Tibial artery (tissue), 4 donors: ENCODE measurements around the gene TMPRSS3.

Source experiments
- DNase-seq, 2 donors: peaks; one replicate each; pipeline ENCODE4 v3.0.0-alpha.2; 2019
- H3K27ac ChIP-seq, 2 donors: fragments of 200-600 bp; sonication (generic) in 1 of 2; 1 replicate in 1 of 2; 2 replicates in 1 of 2; pipeline ENCODE4 v1.5.1; 2018 to 2019; ENCODE audit warnings: mild to moderate bottlenecking in 1 of 2
- H3K27me3 ChIP-seq, 2 donors: fragments of 200-600 bp; sonication (generic) in 1 of 2; one replicate each; pipeline versions ENCODE4 v1.5.1 to v1.6.0; 2016 to 2019
- H3K36me3 ChIP-seq, 3 donors: fragments of 200-600 bp; sonication (generic) in 2 of 3; one replicate each; pipeline ENCODE4 v1.5.1; 2016 to 2019; ENCODE audit warnings: mild to moderate bottlenecking in 2 of 3
- H3K4me1 ChIP-seq, 4 donors: fragments of 200-600 bp; sonication (generic) in 2 of 4; 1 replicate in 3 of 4; 2 replicates in 1 of 4; pipeline ENCODE4 v1.5.1; 2016 to 2019
- H3K4me3 ChIP-seq, 2 donors: fragments of 200-600 bp; sonication (generic) in 1 of 2; 1 replicate in 1 of 2; 2 replicates in 1 of 2; pipeline ENCODE4 v1.5.1; 2018 to 2019; ENCODE audit warnings: mild to moderate bottlenecking in 2 of 2
- H3K9me3 ChIP-seq, 3 donors: fragments of 200-600 bp; sonication (generic) in 1 of 3; one replicate each; pipeline ENCODE4 v1.5.1; 2016 to 2019
- intact Hi-C: fragments of 100-400 bp; cut with DNase I; formaldehyde crosslinking; loops from one replicate; pipeline ENCODE4 v1.15.0; 2023; ENCODE audit warnings: low total_unique reads
- TF ChIP-seq, protein P1 (sequence below), 2 experiments: fragments of 200-600 bp in 1 of 2; fragments of 450-650 bp in 1 of 2; IDR thresholded peaks; one replicate each; pipeline ENCODE4 v1.5.1; 2017 to 2019; ENCODE audit warnings: antibody characterized with exemption in 2 of 2, mild to moderate bottlenecking in 1 of 2, moderate library complexity in 1 of 2

The TMPRSS3 gene

DNA sequence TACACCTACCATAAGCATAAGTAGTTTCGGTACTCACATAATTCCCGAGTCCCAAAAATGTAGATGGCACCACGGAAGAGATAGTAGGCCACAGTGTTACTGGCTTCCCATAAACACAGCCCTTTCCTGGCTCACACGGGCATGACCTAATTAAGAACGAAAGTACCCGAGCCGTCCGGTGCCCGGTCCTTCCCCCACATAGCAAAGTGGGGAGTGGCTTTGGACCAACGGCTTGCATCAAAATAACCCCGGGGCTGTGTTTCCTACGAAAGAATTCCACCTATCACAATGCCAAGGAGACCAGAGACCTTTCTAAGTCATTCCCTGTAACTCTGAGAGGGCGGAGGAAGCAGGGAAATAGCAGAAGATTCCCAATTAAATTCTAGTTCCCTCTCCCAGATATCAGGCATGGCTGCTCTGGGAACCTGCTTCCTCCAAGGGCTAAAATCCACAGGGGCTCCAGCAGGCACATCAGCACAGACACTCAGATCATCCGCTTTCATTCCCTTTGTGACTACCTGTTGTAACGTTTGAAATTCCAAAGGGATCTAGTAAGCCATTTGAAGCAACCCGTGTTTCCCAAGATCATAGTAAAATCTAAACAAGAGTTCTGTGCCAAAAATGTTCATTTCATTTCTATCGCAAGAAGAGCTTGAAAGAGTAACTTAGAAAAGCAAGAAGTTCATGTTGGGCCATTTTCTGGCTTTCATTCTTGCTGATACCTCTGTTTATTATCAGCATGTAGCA, at the start of gene TMPRSS3:
Gene TMPRSS3 (minus strand): TSS at position 148 of the 747 bp plus-strand sequence. CDS start 635 bp downstream, outside the sequence.
- H3K9me3 ChIP-seq, result no peaks in the 10 kb centered on the region
- H3K27ac ChIP-seq, result no peak within 1 kb of the TSS
- intact Hi-C loops, result no loop called here
- TF ChIP-seq, protein P1, sequence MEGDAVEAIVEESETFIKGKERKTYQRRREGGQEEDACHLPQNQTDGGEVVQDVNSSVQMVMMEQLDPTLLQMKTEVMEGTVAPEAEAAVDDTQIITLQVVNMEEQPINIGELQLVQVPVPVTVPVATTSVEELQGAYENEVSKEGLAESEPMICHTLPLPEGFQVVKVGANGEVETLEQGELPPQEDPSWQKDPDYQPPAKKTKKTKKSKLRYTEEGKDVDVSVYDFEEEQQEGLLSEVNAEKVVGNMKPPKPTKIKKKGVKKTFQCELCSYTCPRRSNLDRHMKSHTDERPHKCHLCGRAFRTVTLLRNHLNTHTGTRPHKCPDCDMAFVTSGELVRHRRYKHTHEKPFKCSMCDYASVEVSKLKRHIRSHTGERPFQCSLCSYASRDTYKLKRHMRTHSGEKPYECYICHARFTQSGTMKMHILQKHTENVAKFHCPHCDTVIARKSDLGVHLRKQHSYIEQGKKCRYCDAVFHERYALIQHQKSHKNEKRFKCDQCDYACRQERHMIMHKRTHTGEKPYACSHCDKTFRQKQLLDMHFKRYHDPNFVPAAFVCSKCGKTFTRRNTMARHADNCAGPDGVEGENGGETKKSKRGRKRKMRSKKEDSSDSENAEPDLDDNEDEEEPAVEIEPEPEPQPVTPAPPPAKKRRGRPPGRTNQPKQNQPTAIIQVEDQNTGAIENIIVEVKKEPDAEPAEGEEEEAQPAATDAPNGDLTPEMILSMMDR (IDR thresholded peaks at IDR 0.05), result no peak
- H3K27me3 ChIP-seq, result peaks cover 0 to 25% of the 10 kb centered on the region in 2 donors
- no peaks in the 10 kb centered on the region for H3K4me1 ChIP-seq
- DNase-seq, result no peak
- no peak within 1 kb of the TSS for H3K4me3 ChIP-seq
- no peaks in the 10 kb centered on the region for H3K36me3 ChIP-seq

DNA sequence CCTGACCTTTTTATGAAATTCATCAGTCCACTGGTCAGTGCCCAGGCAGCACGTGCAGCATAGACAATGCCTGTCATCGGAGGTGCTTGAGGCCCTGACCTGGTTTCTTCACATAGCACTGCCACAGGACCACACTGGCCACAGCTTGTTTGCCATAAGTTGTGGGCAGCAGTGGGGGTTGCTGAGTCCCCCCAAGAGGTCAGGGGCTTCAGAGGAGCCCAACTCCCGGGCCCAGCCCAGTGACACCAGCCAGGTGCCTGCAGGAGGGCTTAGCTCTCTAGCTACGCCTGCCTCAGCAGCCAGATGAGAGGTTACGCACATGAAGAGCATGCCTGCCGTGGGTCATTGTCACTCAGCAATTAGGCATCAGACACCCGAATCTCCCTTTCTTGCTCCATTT, 49.5 kb upstream of the TMPRSS3 start:
- Histone ChIP-seq H3K4me1 (no peaks in the 10 kb centered on the region), H3K27ac (no peak overlapping the region), H3K36me3 (no peaks in the 10 kb centered on the region), H3K27me3 (peaks cover 0 to 14% of the 10 kb centered on the region in 2 donors), H3K9me3 (no peaks in the 10 kb centered on the region), H3K4me3 (no peak overlapping the region)
- intact Hi-C loops, result no loop called here
- no peak for DNase-seq
- TF ChIP-seq, protein P1 (IDR thresholded peaks at IDR 0.05), result no peak

DNA sequence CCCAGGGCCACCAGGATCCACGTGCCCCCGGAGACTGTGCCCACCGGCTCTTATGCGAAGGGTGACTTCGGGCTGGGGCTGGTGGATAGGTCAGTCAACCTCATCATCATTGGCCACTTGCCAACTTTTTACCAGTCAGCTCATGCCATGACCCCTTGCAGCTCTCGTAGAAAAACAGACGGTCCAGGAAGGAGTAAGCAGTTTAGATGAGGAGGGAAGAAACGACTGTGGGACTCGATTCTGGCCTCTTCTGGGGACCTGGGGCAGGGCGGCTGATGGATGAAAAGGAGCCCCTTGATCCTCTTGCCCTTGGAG, 48.9 kb upstream of the TMPRSS3 start:
- H3K36me3 ChIP-seq, result no peaks in the 10 kb centered on the region
- TF ChIP-seq, protein P1 (IDR thresholded peaks at IDR 0.05), result no peak
- intact Hi-C loops, result no loop called here
- no peak for DNase-seq
- no peaks in the 10 kb centered on the region for H3K4me1 ChIP-seq
- no peak overlapping the region for H3K4me3 ChIP-seq
- no peaks in the 10 kb centered on the region for H3K9me3 ChIP-seq
- no peak overlapping the region for H3K27ac ChIP-seq
- peaks cover 0 to 14% of the 10 kb centered on the region in 2 donors for H3K27me3 ChIP-seq

DNA sequence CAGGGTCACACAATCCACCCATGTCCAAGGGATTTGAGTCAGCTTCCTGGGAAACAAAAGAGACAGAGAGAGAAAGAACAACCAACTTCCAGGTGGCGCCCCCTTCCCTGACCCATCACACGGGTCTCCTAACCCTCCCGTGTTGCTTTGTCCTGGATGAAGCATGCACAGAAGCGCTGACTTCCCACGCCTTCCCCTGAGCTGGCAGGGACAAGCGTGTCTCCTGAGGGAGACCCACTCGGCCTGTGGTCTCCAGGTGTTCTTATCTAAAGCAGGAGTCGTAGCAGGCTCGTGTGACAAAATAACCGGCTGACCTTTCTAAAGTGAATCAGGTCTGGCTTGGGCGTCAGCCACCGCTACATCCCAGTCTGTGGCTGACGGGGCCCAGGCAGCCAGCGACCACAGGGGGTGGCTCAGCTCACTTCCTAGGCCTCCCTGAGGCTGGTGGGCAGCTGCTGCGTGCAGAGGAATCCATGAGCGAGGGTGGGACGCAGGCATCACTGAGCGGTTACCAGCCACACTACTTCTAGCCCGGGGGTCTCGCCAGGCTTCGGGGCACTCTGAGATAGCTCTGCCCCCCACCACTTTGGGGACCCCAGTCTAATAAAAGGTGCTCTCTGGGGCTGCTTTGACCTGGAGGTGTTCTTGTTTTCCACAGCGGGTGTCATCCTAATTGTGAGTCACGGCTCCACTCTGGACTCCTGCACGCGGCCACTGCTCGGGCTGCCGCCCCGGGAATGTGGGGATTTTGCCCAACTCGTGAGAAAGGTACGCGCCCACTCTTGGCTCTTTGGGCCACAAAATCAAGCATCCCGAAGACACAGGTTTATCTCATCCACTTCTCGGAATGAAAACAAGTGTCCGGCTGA, 48.3 kb upstream of the TMPRSS3 start:
- intact Hi-C loops, result no loop called here
- Histone ChIP-seq H3K9me3 (no peaks in the 10 kb centered on the region), H3K36me3 (no peaks in the 10 kb centered on the region), H3K27ac (no peak overlapping the region), H3K4me1 (no peaks in the 10 kb centered on the region), H3K4me3 (no peak overlapping the region), H3K27me3 (peaks cover 0 to 14% of the 10 kb centered on the region in 2 donors)
- no peak for DNase-seq
- TF ChIP-seq, protein P1 (IDR thresholded peaks at IDR 0.05), result no peak

DNA sequence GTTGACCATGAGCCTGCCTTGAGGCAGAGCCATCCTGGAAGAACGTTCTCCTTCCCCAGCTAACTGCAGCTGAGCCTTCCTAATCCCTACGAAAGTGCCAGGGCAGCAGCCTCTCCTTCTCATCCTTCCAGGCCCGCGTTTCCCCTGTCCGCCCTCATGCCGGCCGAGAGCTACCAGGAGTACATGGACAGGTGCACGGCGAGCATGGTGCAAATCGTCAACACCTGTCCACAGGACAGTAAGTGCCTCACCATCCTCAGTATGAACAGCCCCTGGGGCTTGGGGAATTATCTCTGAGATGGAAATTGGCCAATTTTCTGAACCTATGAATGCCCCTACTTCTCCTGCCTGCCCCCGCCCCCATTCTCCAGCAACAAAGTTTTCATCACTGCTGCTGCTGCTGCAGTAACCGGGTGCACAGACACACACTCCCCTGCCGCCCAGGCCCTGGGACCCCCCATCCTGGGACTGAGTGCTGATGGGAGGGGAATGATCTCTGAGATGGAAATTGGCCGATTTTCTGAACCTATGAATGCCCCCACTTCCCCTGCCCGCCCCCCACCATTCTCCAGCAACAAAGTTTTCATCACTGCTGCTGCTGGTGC, 47.4 kb upstream of the TMPRSS3 start:
- intact Hi-C loops, result no loop called here
- DNase-seq, result peak in 1 of 2 donors; percentile 21
- H3K36me3 ChIP-seq, result no peaks in the 10 kb centered on the region
- H3K4me3 ChIP-seq, result no peak overlapping the region
- no peak overlapping the region for H3K27ac ChIP-seq
- H3K4me1 ChIP-seq, result no peaks in the 10 kb centered on the region
- H3K9me3 ChIP-seq, result no peaks in the 10 kb centered on the region
- H3K27me3 ChIP-seq, result peaks cover 0 to 22% of the 10 kb centered on the region in 2 donors
- TF ChIP-seq, protein P1 (IDR thresholded peaks at IDR 0.05), result no peak
